ENCODE data around the gene EME1.

DNA sequence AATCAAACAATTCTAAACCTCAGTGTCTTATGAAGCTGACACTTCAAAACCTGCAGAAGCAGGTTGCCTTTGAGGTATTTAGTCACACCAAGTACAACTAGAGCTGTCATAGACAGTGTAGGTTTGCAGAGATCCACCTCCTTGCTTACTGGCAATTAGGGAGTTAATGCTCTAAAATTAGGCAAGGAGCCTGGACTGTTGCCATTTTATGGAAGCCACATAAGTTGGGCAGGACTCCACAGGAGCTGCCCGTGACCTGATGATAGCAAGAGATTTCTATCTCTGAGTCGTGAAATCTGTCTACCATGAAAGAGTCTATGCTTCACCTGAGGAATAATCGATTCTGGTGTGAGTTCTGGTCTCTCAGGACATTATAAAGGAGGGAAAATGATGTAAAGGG lies 8.9 kb downstream of the EME1 start:
- TF ChIP-seq POLR2A (IDR thresholded peaks at IDR 0.05; ENCODE audit: low read length) (no peak), GATA1 (IDR thresholded peaks at IDR 0.05; ENCODE audit: low read depth, low read length) (no peak)

Data from erythroblast (primary cell).